KMS-11 (cell line): ENCODE measurements around the gene LY6G6D.

ENCODE experiments used
- H2AFZ ChIP-seq: fragments of 200-600 bp; sonication (generic); 2 replicates; pipeline ENCODE4 v1.6.1; 2016; ENCODE audit warnings: antibody characterized with exemption, mixed run types, low read depth
- H3K27ac ChIP-seq: fragments of 200-600 bp; sonication (generic); 2 replicates; pipeline ENCODE4 v1.6.1; 2016; ENCODE audit warnings: mild to moderate bottlenecking, mixed run types
- H3K27me3 ChIP-seq: fragments of 200-600 bp; sonication (generic); 2 replicates; pipeline ENCODE4 v1.6.1; 2017; ENCODE audit warnings: mild to moderate bottlenecking, low read depth, mixed run types, moderate library complexity; ENCODE audit not compliant: insufficient read depth
- H3K36me3 ChIP-seq: fragments of 200-600 bp; sonication (generic); 2 replicates; pipeline ENCODE4 v1.6.1; 2017; ENCODE audit warnings: mild to moderate bottlenecking, mixed run types; ENCODE audit not compliant: insufficient read depth
- H3K4me1 ChIP-seq: fragments of 200-600 bp; sonication (generic); 2 replicates; pipeline ENCODE4 v1.6.1; 2016; ENCODE audit warnings: mild to moderate bottlenecking, low read depth, mixed run types; ENCODE audit not compliant: poor library complexity, severe bottlenecking
- H3K4me2 ChIP-seq: fragments of 200-600 bp; sonication (generic); 2 replicates; pipeline ENCODE4 v1.7.0; 2016; ENCODE audit warnings: mild to moderate bottlenecking, mixed run types
- H3K4me3 ChIP-seq: fragments of 200-600 bp; sonication (generic); IDR thresholded peaks from 2 replicates; pipeline ENCODE4 v1.6.1; 2017; ENCODE audit warnings: low read depth, low read length, mixed read lengths; ENCODE audit not compliant: insufficient read depth
- H3K79me2 ChIP-seq: fragments of 200-600 bp; sonication (generic); 2 replicates; pipeline ENCODE4 v1.6.1; 2016; ENCODE audit warnings: low read depth, mixed run types; ENCODE audit not compliant: insufficient read depth
- H3K9ac ChIP-seq: fragments of 200-600 bp; sonication (generic); 2 replicates; pipeline ENCODE4 v1.6.1; 2016; ENCODE audit warnings: mild to moderate bottlenecking, mixed run types
- H4K20me1 ChIP-seq: fragments of 200-600 bp; sonication (generic); 2 replicates; pipeline ENCODE4 v1.6.1; 2016; ENCODE audit warnings: mild to moderate bottlenecking, mixed run types; ENCODE audit not compliant: insufficient read depth
- TF ChIP-seq, protein P1 (sequence below): fragments of 200-600 bp; sonication (generic); conservative IDR thresholded peaks from 2 replicates; pipeline ENCODE4 v1.6.1; 2017; ENCODE audit warnings: low read depth, mild to moderate bottlenecking, antibody characterized with exemption, low read length, moderate library complexity, mixed read lengths

The LY6G6D gene

DNA sequence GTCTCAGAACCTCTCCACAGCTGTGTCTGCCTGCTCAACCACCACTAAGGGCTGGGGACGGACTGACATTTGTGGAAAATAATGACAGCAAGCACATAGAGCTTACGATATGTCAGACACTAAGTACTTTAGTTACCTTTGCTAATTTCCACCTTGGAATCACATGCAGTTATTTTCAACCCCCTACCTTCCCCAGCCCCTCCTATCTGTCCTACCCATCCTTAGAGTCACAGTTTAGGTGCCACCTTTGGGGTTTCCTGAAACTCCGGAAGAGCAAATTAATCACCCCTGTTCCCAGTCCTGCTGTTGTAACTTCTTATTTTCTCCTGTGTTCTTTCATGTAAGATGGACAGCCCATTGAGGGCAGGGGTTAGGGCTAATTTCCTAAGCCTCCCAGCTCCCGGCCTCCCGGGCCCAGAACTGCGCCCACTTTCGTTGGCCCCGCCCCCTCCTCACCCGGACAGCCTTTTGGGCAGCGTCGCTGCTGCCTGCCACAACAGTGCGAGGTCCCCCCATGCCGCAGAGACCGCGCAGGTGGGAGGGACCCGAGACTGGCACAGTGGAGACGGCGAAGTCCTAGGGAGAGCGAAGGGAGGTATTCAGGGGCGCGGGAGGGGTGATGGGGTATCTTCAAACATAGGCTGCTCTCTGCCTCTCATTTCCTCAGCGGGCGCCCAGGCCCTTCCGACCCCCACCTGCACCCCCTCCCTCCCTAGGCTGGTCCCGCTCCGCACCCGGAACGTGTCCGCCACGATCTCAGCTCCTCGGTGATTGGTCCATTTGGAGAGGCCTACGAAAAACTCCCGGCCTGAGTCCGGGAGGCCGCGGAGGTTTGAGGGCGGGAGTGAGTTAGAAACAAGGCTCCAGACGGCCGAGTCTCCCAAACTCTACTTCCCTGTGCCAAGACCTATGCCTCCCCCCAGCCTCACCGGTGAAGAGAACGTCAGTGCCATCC lies 12.8 kb downstream of the LY6G6D start:
- Histone ChIP-seq H3K36me3 (peaks cover 7% of the 10 kb centered on the region; the same call in 1 of the 2 replicates), H3K27ac (no peak overlapping the region), H3K4me2 (no peak overlapping the region), H3K4me3 (no peak overlapping the region), H3K27me3 (no peaks in the 10 kb centered on the region), H3K9ac (no peak overlapping the region), H3K79me2 (no peaks in the 10 kb centered on the region), H3K4me1 (peaks cover 14% of the 10 kb centered on the region), H4K20me1 (no peaks in the 10 kb centered on the region), H2AFZ (no peak overlapping the region)
- TF ChIP-seq, protein P1, sequence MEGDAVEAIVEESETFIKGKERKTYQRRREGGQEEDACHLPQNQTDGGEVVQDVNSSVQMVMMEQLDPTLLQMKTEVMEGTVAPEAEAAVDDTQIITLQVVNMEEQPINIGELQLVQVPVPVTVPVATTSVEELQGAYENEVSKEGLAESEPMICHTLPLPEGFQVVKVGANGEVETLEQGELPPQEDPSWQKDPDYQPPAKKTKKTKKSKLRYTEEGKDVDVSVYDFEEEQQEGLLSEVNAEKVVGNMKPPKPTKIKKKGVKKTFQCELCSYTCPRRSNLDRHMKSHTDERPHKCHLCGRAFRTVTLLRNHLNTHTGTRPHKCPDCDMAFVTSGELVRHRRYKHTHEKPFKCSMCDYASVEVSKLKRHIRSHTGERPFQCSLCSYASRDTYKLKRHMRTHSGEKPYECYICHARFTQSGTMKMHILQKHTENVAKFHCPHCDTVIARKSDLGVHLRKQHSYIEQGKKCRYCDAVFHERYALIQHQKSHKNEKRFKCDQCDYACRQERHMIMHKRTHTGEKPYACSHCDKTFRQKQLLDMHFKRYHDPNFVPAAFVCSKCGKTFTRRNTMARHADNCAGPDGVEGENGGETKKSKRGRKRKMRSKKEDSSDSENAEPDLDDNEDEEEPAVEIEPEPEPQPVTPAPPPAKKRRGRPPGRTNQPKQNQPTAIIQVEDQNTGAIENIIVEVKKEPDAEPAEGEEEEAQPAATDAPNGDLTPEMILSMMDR, result no peak

DNA sequence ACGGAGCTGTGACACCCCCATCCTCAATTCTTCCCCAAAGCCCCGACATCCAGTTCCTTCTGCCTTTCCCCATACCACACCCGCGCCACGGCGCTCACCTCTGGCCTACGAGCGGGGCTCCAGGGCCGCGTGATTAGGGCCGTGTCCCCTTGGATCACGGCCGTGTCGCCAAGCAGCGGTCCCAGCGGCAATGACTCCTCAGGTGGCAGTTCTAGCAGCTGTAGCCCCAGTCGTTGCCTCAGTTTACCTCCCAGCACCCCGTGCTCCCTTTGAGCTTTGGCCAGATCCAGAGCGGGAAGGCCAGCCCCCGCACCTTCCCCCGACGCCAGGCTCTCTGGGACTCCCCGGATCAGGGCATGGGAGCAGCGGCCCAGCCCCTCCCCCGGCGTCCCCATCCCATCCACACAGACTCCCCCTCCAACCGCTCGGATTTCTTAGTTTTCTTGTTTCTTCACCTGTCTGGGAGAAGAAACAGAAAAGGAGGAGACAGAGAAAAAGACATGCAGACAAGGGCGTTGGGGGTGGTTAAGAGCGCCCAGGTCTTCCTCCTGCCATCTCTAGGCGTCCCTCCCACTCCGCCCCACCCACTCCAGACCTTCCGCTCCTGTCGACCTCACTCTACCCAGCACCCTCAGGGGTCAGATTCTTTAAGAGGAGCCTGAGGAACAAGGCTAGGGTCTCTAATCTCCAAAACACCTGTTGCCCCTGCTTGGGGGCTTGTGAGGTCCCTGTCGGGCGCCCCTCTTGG lies 13.8 kb downstream of the LY6G6D start, which contains the start of gene DDAH2:
Gene DDAH2 (minus strand): TSS at position 533 of the 748 bp plus-strand sequence. CDS start 138 bp downstream, at position 395.
- Histone ChIP-seq H3K4me2 (peak within 1 kb of the TSS; percentile 52), H2AFZ (peak within 1 kb of the TSS; percentile 65), H3K27ac (no peak within 1 kb of the TSS), H3K9ac (no peak within 1 kb of the TSS; the same call in 1 of the 2 replicates), H3K4me1 (peaks cover 23% of the 10 kb centered on the region), H3K36me3 (peaks cover 7% of the 10 kb centered on the region; the same call in 1 of the 2 replicates), H3K4me3 (peak within 1 kb of the TSS; percentile 35), H3K79me2 (peaks cover 8% of the 10 kb centered on the region; the same call in 1 of the 2 replicates), H4K20me1 (no peaks in the 10 kb centered on the region), H3K27me3 (no peaks in the 10 kb centered on the region)
- TF ChIP-seq, protein P1, result peak; percentile 91

DNA sequence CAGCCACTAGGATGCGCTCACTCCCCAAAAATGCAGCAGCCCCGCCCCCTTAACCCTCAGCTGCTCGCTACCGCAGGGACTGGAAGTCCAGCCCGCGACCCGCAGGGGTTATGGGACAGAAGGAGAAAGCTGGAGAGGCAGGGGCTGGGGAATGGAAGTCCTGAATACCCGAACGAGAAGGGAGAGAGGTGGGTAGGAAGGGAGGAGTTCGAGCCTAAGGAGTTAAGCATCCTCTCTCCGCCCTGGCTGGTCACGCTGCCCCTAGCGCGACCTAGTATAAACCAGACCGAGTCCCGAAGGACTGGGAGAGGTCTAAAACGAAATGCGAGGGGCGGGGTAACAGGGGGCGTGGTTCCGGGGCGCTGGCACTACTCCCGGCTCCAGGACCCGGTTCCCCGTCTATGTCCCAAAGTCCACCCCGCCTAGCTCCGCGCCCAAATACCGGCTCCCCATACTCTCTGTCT lies 14.4 kb downstream of the LY6G6D start:
- TF ChIP-seq, protein P1, result peak; percentile 47
- Histone ChIP-seq H3K27me3 (no peaks in the 10 kb centered on the region), H3K36me3 (peaks cover 7% of the 10 kb centered on the region; the same call in 1 of the 2 replicates), H3K4me2 (peak overlapping the region; percentile 52), H2AFZ (peak overlapping the region; percentile 65), H4K20me1 (no peaks in the 10 kb centered on the region), H3K4me3 (peak overlapping the region; percentile 35), H3K27ac (no peak overlapping the region), H3K9ac (no peak overlapping the region; the same call in 1 of the 2 replicates), H3K79me2 (peaks cover 14% of the 10 kb centered on the region; the same call in 1 of the 2 replicates), H3K4me1 (peaks cover 27% of the 10 kb centered on the region)

DNA sequence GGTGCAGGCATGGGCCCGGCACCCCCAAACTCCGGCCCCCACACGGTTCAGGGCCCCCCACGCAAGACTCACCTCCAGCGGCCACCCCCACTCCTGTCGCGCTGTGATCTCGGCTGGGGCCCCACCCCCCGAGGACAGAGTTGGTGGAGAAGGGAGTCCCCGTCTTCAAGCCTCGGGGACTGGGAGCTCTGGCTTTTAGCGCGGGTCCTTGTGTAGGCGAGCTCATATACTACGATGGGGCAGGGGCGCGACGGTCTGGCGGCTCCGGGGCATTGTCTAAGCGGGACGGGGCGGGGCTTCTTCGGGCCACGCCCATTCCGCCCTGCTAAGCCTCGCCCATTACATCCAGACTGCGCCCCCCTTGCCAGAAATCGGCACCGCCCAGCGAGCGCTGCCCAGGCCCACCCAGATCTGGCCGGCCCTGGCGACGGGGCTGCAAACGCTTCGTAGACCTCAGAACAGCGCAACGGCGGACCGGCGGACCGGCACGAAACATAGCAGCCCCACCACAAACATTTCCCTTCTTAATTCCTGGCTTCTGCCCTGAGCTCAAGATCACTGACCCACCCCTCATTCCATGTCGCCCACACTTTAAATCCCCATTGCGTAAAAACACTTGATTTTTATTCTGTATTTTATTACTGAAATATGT lies 15.0 kb downstream of the LY6G6D start:
- TF ChIP-seq, protein P1, result no peak
- H3K36me3 ChIP-seq, result peaks cover 7% of the 10 kb centered on the region; the same call in 1 of the 2 replicates

More for the DNA sequence above, 15.0 kb downstream of the LY6G6D start:
- Histone ChIP-seq H3K4me3 (peak overlapping the region; percentile 35), H3K4me1 (peaks cover 27% of the 10 kb centered on the region), H3K79me2 (peaks cover 20% of the 10 kb centered on the region; the same call in 1 of the 2 replicates), H2AFZ (peak overlapping the region; percentile 65), H3K27ac (no peak overlapping the region), H3K9ac (no peak overlapping the region; the same call in 1 of the 2 replicates), H3K4me2 (peak overlapping the region; percentile 52), H4K20me1 (no peaks in the 10 kb centered on the region), H3K27me3 (no peaks in the 10 kb centered on the region)
